ENCODE measurements around the gene SNIP1. TPM values are rescaled to one million over a fixed set of nuclear protein-coding genes. Genes with fewer than 3 reads are reported as not detected.
"Not testable (repeated sequence)": the region's sequence is repeated elsewhere in the genome, so short reads cannot be mapped to it uniquely, and the experiment has no call there.

Gene SNIP1
- total and polyA plus RNA-seq, 2 donors from 2014 or later = 3.9 to 20.1 TPM

GRCh38 chr1:37513795-37514349, 40.2 kb downstream of the SNIP1 start:
- DNase-seq (peak in 4 of 5 donors; percentile 70 to 85 (median 76)), FAIRE-seq (no peak)
- H3K36me3 ChIP-seq (ENCODE audit: control insufficient read depth in 2 of 3, insufficient read depth in 3 of 3, low read length in 3 of 3) = peaks cover 4 to 10% (median 4%) of the 10 kb centered on the region in 3 donors
- intact Hi-C loops (cut with DNase I) = no loop called here
- H3K27ac ChIP-seq (ENCODE audit: low read depth in 2 of 2, low read length in 2 of 2) = peak overlapping the region in 1 of 2 donors; percentile 63
- no peaks in the 10 kb centered on the region for H3K27me3 ChIP-seq (ENCODE audit: control insufficient read depth, insufficient read depth, low read length)
- no peaks in the 10 kb centered on the region for H3K9me3 ChIP-seq (ENCODE audit: control insufficient read depth in 2 of 3, insufficient read depth in 1 of 3, low read length in 3 of 3)
- peak overlapping the region; percentile 45 to 69 (median 51) for H3K9ac ChIP-seq (ENCODE audit: low read length in 3 of 3)
- TF ChIP-seq CTCF (IDR thresholded peaks at IDR 0.05; ENCODE audit: borderline replicate concordance, extremely low read depth, insufficient read depth) = no peak
- H3K4me3 ChIP-seq (ENCODE audit: low read length in 3 of 3) = peak overlapping the region; percentile 69 to 86 (median 79)
- peaks cover 0 to 11% (median 7%) of the 10 kb centered on the region in 3 donors for H3K4me1 ChIP-seq (ENCODE audit: control insufficient read depth in 2 of 3, insufficient read depth in 2 of 3, low read depth in 1 of 3, low read length in 3 of 3)

DNA sequence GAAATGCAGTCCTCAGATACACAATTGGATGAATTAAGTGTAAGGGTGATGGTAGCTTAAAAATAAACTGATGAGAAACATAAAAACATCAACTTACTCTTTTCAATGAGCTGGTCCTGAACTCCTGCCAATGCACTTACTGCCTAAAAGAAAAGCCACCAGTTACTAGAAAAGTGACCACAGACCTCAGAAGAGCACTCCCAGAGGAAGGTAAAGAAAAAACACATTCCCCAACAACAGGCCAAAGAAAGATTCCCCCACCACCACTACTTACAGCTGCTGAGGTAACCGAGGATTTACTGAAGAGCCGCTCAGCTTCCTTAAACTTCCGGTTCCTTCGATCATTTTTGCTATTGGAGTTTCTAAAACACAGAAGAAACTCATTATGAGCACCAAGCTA, 44.9 kb downstream of the SNIP1 start:
- FAIRE-seq (no peak), DNase-seq (peak in 1 of 5 donors; percentile 9)
- Histone ChIP-seq H3K9ac (ENCODE audit: low read length in 3 of 3) (no peak overlapping the region), H3K4me3 (ENCODE audit: low read length in 3 of 3) (no peak overlapping the region), H3K27ac (ENCODE audit: low read depth in 2 of 2, low read length in 2 of 2) (no peak overlapping the region), H3K9me3 (ENCODE audit: control insufficient read depth in 2 of 3, insufficient read depth in 1 of 3, low read length in 3 of 3) (no peaks in the 10 kb centered on the region), H3K36me3 (ENCODE audit: control insufficient read depth in 2 of 3, insufficient read depth in 3 of 3, low read length in 3 of 3) (peaks cover 5 to 11% (median 8%) of the 10 kb centered on the region in 3 donors), H3K4me1 (ENCODE audit: control insufficient read depth in 2 of 3, insufficient read depth in 2 of 3, low read depth in 1 of 3, low read length in 3 of 3) (peaks cover 0 to 7% (median 7%) of the 10 kb centered on the region in 3 donors), H3K27me3 (ENCODE audit: control insufficient read depth, insufficient read depth, low read length) (no peaks in the 10 kb centered on the region)
- no peak for TF ChIP-seq CTCF (IDR thresholded peaks at IDR 0.05; ENCODE audit: borderline replicate concordance, extremely low read depth, insufficient read depth)
- intact Hi-C loops (cut with DNase I) = no loop called here

- H3K4me3 ChIP-seq (ENCODE audit: low read length in 3 of 3) = no peak overlapping the region
- no peaks in the 10 kb centered on the region for H3K27me3 ChIP-seq (ENCODE audit: control insufficient read depth, insufficient read depth, low read length)
- TF ChIP-seq CTCF (IDR thresholded peaks at IDR 0.05; ENCODE audit: borderline replicate concordance, extremely low read depth, insufficient read depth) = no peak
- peaks cover 5 to 12% (median 11%) of the 10 kb centered on the region in 3 donors for H3K36me3 ChIP-seq (ENCODE audit: control insufficient read depth in 2 of 3, insufficient read depth in 3 of 3, low read length in 3 of 3)
- no peaks in the 10 kb centered on the region for H3K9me3 ChIP-seq (ENCODE audit: control insufficient read depth in 2 of 3, insufficient read depth in 1 of 3, low read length in 3 of 3)
- H3K9ac ChIP-seq (ENCODE audit: low read length in 3 of 3) = no peak overlapping the region
- no peak overlapping the region for H3K27ac ChIP-seq (ENCODE audit: low read depth in 2 of 2, low read length in 2 of 2)
- intact Hi-C loops (cut with DNase I) = no loop called here
- H3K4me1 ChIP-seq (ENCODE audit: control insufficient read depth in 2 of 3, insufficient read depth in 2 of 3, low read depth in 1 of 3, low read length in 3 of 3) = no peaks in the 10 kb centered on the region
- FAIRE-seq (no peak), DNase-seq (no peak)
Measured at GRCh38 chr1:37506740-37507139, 47.4 kb downstream of the SNIP1 start.

- FAIRE-seq; H3K27me3 ChIP-seq (ENCODE audit: control insufficient read depth, insufficient read depth, low read length); intact Hi-C loops (cut with DNase I); H3K4me3 ChIP-seq (ENCODE audit: low read length in 3 of 3); H3K9me3 ChIP-seq (ENCODE audit: control insufficient read depth in 2 of 3, insufficient read depth in 1 of 3, low read length in 3 of 3); H3K27ac ChIP-seq (ENCODE audit: low read depth in 2 of 2, low read length in 2 of 2); DNase-seq; H3K9ac ChIP-seq (ENCODE audit: low read length in 3 of 3); H3K4me1 ChIP-seq (ENCODE audit: control insufficient read depth in 2 of 3, insufficient read depth in 2 of 3, low read depth in 1 of 3, low read length in 3 of 3): not testable (repeated sequence)
- peaks cover 4 to 14% (median 13%) of the 10 kb centered on the region in 3 donors for H3K36me3 ChIP-seq (ENCODE audit: control insufficient read depth in 2 of 3, insufficient read depth in 3 of 3, low read length in 3 of 3)
Measured at GRCh38 chr1:37502791-37503190, 51.3 kb downstream of the SNIP1 start.
